Fibroblast of lung (primary cell): ENCODE measurements around the gene BTG1. TPM values are rescaled to one million over a fixed set of nuclear protein-coding genes. Genes with fewer than 3 reads are reported as not detected.

ENCODE experiments used
- DNase-seq, 2 donors: peaks; one replicate each; pipeline versions ENCODE4 v3.0.0 to v3.0.0-alpha.2; 2010; ENCODE audit warnings: low read depth in 2 of 2
- H2AFZ ChIP-seq: 2 replicates; pipeline ENCODE4 v1.5.1; 2012; ENCODE audit warnings: low read length, control low read depth, inconsistent platforms
- H3K27ac ChIP-seq: 2 replicates; pipeline ENCODE4 v1.5.1; 2011; ENCODE audit warnings: low read length, control low read depth; ENCODE audit not compliant: insufficient read depth
- H3K27me3 ChIP-seq: 2 replicates; pipeline ENCODE4 v1.5.1; 2011; ENCODE audit warnings: mild to moderate bottlenecking, low read length; ENCODE audit not compliant: control insufficient read depth, insufficient read depth
- H3K36me3 ChIP-seq: 2 replicates; pipeline ENCODE4 v1.5.1; 2011; ENCODE audit warnings: low read length; ENCODE audit not compliant: control insufficient read depth, insufficient read depth
- H3K4me1 ChIP-seq: 2 replicates; pipeline ENCODE4 v1.5.1; 2011; ENCODE audit warnings: low read length; ENCODE audit not compliant: control insufficient read depth, insufficient read depth; ENCODE audit errors: extremely low read depth
- H3K4me2 ChIP-seq: 2 replicates; pipeline ENCODE4 v1.5.1; 2011; ENCODE audit warnings: low read length, control low read depth; ENCODE audit not compliant: insufficient read depth; ENCODE audit errors: extremely low read depth
- H3K4me3 ChIP-seq, 4 experiments: fragments of 200-600 bp in 1 of 4; sonication (generic) in 1 of 4; replicated peaks in 1 of 4; 2 replicates each; pipeline ENCODE4 v1.5.1; 2011 to 2016; ENCODE audit warnings: low read length in 4 of 4, low read depth in 3 of 4, mild to moderate bottlenecking in 3 of 4, control low read depth in 2 of 4, inconsistent platforms in 1 of 4, mixed read lengths in 1 of 4; ENCODE audit not compliant: insufficient read depth in 1 of 4; ENCODE audit errors: control extremely low read depth in 1 of 4
- H3K79me2 ChIP-seq: 2 replicates; pipeline ENCODE4 v1.5.1; 2012; ENCODE audit warnings: mild to moderate bottlenecking, low read length, inconsistent platforms; ENCODE audit not compliant: control insufficient read depth, insufficient read depth
- H3K9ac ChIP-seq: 2 replicates; pipeline ENCODE4 v1.5.1; 2011; ENCODE audit warnings: mild to moderate bottlenecking, low read length, control low read depth; ENCODE audit not compliant: insufficient read depth
- H3K9me3 ChIP-seq: 2 replicates; pipeline ENCODE4 v1.5.1; 2012; ENCODE audit warnings: low read depth, low read length; ENCODE audit not compliant: control insufficient read depth, insufficient read depth
- H4K20me1 ChIP-seq: 2 replicates; pipeline ENCODE4 v1.5.1; 2011; ENCODE audit warnings: low read length; ENCODE audit not compliant: control insufficient read depth, insufficient read depth; ENCODE audit errors: extremely low read depth
- EZH2 ChIP-seq: IDR thresholded peaks from 2 replicates; pipeline ENCODE4 v1.5.1; 2012; ENCODE audit warnings: low read length, control low read depth, mild to moderate bottlenecking; ENCODE audit errors: missing control alignments
- polyA plus RNA-seq, 2 donors: library from polyadenylated mRNA; depleted of rRNA in 1 of 2; stranded (reverse) in 1 of 2; unstranded in 1 of 2; fragments of >200 nt; gene quantifications; 2 replicates each; pipeline ENCODE4 v1.2.1, GENCODE V29; 2011 to 2012; ENCODE audit warnings: missing spikeins in 1 of 2
- total RNA-seq: library from RNA; depleted of rRNA; stranded (reverse); fragments of >200 nt; gene quantifications from 2 replicates; pipeline ENCODE4 v1.2.1, GENCODE V29; 2014
- TF ChIP-seq, protein P1 (sequence below), 2 donors: IDR thresholded peaks in 1 of 2; conservative IDR thresholded peaks in 1 of 2; 1 replicate in 1 of 2; 2 replicates in 1 of 2; pipeline ENCODE4 v1.5.1; 2011 to 2012; ENCODE audit warnings: low read length in 2 of 2, control low read depth in 1 of 2, inconsistent platforms in 1 of 2, low read depth in 1 of 2, mild to moderate bottlenecking in 1 of 2

The BTG1 gene
- total and polyA plus RNA-seq, 2 donors (not counting 1 experiment from before 2014, with no cell fraction given), result 18.2 to 23.1 TPM

DNA sequence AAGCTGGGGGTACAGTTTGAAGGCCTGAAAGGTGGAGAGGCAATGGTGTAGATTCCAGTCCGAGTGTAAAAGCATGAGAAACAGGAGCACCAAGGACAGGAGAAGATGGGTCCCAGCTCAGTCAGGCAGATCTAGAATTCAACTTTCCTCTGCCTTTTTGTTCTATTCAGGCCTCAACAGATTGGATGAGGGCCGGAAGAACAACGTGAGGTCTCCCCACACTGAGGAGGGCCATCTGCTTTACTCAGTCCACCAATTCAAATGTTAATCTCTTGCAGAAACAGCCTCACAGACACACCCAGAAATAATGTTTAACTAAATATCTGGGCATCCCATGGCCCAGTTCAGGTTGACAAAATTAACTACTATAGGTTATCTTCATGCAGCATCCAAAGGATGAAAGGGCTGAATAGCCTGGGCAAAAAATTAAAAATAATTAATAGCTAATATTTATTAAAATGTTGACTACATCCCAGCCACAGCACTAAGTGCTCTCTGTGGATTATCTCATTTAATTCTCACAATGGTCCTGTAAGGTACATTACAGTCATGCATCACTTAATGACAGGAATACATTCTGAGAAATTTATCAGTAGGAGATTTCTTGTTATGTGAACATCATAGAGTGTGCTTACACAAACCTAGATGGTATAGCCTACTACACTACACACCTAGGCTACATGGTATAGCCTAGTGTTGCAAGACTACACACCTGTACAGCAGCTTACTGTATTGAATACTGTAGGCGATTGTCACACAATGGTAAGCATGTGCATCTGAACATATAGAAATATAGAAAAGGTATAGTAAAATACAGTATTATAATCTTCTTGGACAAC is 22.5 kb downstream of the BTG1 start:
- Histone ChIP-seq H3K4me1 (no peaks in the 10 kb centered on the region), H3K27ac (no peak overlapping the region), H3K9me3 (no peaks in the 10 kb centered on the region), H3K4me3 (no peak overlapping the region), H3K4me2 (no peak overlapping the region), H3K9ac (no peak overlapping the region), H4K20me1 (no peaks in the 10 kb centered on the region), H2AFZ (no peak overlapping the region), H3K79me2 (peaks cover 2% of the 10 kb centered on the region), H3K27me3 (no peaks in the 10 kb centered on the region), H3K36me3 (no peaks in the 10 kb centered on the region)
- DNase-seq, result no peak
- no peak for TF ChIP-seq EZH2
- TF ChIP-seq, protein P1, sequence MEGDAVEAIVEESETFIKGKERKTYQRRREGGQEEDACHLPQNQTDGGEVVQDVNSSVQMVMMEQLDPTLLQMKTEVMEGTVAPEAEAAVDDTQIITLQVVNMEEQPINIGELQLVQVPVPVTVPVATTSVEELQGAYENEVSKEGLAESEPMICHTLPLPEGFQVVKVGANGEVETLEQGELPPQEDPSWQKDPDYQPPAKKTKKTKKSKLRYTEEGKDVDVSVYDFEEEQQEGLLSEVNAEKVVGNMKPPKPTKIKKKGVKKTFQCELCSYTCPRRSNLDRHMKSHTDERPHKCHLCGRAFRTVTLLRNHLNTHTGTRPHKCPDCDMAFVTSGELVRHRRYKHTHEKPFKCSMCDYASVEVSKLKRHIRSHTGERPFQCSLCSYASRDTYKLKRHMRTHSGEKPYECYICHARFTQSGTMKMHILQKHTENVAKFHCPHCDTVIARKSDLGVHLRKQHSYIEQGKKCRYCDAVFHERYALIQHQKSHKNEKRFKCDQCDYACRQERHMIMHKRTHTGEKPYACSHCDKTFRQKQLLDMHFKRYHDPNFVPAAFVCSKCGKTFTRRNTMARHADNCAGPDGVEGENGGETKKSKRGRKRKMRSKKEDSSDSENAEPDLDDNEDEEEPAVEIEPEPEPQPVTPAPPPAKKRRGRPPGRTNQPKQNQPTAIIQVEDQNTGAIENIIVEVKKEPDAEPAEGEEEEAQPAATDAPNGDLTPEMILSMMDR (conservative IDR thresholded peaks at IDR 0.05 in 1 of 2, IDR thresholded peaks at IDR 0.05 in 1 of 2; ENCODE audit: low read depth in 1 of 2, low read length in 2 of 2), result no peak

DNA sequence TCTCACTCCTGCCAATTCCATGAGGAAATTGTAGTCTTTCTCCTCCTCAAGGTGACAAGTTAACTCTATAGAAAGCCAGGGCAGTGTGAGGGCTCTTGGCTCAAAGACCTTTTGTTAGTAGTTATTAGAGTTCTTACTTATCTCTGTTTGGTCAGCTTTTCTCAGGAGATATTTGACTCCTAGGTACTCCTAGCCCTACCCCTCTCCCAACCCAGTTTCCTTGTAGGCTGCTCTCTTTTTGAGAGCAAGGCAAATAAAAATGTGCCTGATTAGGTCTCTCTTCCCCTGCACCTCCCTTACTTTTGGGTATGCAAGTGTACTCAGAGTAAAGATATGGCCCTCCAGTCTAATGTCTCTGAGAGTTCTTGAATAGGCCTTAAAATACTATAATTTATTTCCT is 23.8 kb downstream of the BTG1 start:
- no peak overlapping the region for H3K4me3 ChIP-seq
- H3K9me3 ChIP-seq, result no peaks in the 10 kb centered on the region
- H3K36me3 ChIP-seq, result no peaks in the 10 kb centered on the region
- no peaks in the 10 kb centered on the region for H4K20me1 ChIP-seq
- H3K4me2 ChIP-seq, result no peak overlapping the region
- no peaks in the 10 kb centered on the region for H3K79me2 ChIP-seq
- H2AFZ ChIP-seq, result no peak overlapping the region
- H3K4me1 ChIP-seq, result no peaks in the 10 kb centered on the region
- no peak overlapping the region for H3K27ac ChIP-seq
- no peaks in the 10 kb centered on the region for H3K27me3 ChIP-seq
- TF ChIP-seq, protein P1 (conservative IDR thresholded peaks at IDR 0.05 in 1 of 2, IDR thresholded peaks at IDR 0.05 in 1 of 2; ENCODE audit: low read depth in 1 of 2, low read length in 2 of 2), result no peak
- TF ChIP-seq EZH2, result no peak
- no peak for DNase-seq
- no peak overlapping the region for H3K9ac ChIP-seq

DNA sequence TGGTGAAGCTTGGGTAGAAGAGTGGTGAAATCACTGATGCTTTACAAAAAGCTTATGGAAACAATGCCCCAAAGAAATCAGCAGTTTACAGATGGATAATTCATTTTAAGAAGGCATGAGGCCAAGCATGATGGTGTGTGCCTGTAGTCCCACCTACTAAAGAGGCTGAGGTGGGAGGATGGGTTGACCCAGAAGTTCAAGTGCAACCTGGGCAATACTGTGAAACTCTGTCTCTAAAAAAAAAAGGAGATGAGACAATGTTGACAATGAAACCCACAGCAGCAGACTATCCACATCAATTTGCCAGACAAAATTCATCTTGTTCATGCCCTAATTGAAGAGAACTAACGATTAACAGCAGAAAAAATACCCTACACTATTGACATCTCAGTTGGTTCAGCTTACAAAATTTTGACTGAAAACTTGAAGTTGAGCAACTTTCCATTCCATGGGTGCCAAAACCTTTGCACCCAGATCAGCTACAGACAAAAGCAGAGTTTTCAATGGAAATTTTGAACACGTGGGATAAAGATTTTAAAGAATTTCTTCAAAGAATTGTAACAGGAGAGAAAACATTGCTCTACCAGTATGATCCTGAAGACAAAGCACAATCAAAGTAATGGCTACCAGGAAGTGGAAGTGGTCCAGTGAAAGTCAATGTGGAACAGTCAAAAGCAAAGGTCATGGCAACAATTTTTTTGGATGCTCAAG is 26.7 kb downstream of the BTG1 start:
- H3K36me3 ChIP-seq, result no peaks in the 10 kb centered on the region
- no peaks in the 10 kb centered on the region for H3K79me2 ChIP-seq
- no peak overlapping the region for H3K9ac ChIP-seq
- H3K27me3 ChIP-seq, result no peaks in the 10 kb centered on the region
- H3K27ac ChIP-seq, result no peak overlapping the region
- no peak overlapping the region for H3K4me2 ChIP-seq
- H2AFZ ChIP-seq, result no peak overlapping the region
- H3K9me3 ChIP-seq, result no peaks in the 10 kb centered on the region
- H4K20me1 ChIP-seq, result no peaks in the 10 kb centered on the region
- H3K4me3 ChIP-seq, result no peak overlapping the region
- TF ChIP-seq, protein P1 (conservative IDR thresholded peaks at IDR 0.05 in 1 of 2, IDR thresholded peaks at IDR 0.05 in 1 of 2; ENCODE audit: low read depth in 1 of 2, low read length in 2 of 2), result no peak
- no peak for TF ChIP-seq EZH2
- no peak for DNase-seq
- no peaks in the 10 kb centered on the region for H3K4me1 ChIP-seq
